Fibroblast of lung (primary cell): Measurements from ENCODE around the gene TBC1D5.

Source experiments
- EZH2 ChIP-seq: IDR thresholded peaks from 2 replicates; pipeline ENCODE4 v1.5.1; 2012; ENCODE audit warnings: low read length, control low read depth, mild to moderate bottlenecking; ENCODE audit errors: missing control alignments
- TF ChIP-seq, protein P1 (sequence below), 2 donors: IDR thresholded peaks in 1 of 2; conservative IDR thresholded peaks in 1 of 2; 1 replicate in 1 of 2; 2 replicates in 1 of 2; pipeline ENCODE4 v1.5.1; 2011 to 2012; ENCODE audit warnings: low read length in 2 of 2, control low read depth in 1 of 2, inconsistent platforms in 1 of 2, low read depth in 1 of 2, mild to moderate bottlenecking in 1 of 2

GRCh38 chr3:17360991-17361390 is 381.4 kb downstream of the TBC1D5 start:
- TF ChIP-seq, protein P1, sequence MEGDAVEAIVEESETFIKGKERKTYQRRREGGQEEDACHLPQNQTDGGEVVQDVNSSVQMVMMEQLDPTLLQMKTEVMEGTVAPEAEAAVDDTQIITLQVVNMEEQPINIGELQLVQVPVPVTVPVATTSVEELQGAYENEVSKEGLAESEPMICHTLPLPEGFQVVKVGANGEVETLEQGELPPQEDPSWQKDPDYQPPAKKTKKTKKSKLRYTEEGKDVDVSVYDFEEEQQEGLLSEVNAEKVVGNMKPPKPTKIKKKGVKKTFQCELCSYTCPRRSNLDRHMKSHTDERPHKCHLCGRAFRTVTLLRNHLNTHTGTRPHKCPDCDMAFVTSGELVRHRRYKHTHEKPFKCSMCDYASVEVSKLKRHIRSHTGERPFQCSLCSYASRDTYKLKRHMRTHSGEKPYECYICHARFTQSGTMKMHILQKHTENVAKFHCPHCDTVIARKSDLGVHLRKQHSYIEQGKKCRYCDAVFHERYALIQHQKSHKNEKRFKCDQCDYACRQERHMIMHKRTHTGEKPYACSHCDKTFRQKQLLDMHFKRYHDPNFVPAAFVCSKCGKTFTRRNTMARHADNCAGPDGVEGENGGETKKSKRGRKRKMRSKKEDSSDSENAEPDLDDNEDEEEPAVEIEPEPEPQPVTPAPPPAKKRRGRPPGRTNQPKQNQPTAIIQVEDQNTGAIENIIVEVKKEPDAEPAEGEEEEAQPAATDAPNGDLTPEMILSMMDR (conservative IDR thresholded peaks at IDR 0.05 in 1 of 2, IDR thresholded peaks at IDR 0.05 in 1 of 2; ENCODE audit: low read depth in 1 of 2, low read length in 2 of 2): no peak
- TF ChIP-seq EZH2: no peak
